ENCODE data around the gene RGL2. TPM values are rescaled to one million over a fixed set of nuclear protein-coding genes. Genes with fewer than 3 reads are reported as not detected.
"Not testable (repeated sequence)": the region's sequence is repeated elsewhere in the genome, so short reads cannot be mapped to it uniquely, and the experiment has no call there.

The RGL2 gene
- total RNA-seq, 1 donor from 2014 or later, result 83.5 TPM

GRCh38 chr6:33277663-33278391, 20.9 kb downstream of the RGL2 start:
- intact Hi-C loops (cut with DNase I), result no loop called here
- DNase-seq (ENCODE audit: low spot score) (peak; percentile 60), ATAC-seq (peak; percentile 33)

DNA sequence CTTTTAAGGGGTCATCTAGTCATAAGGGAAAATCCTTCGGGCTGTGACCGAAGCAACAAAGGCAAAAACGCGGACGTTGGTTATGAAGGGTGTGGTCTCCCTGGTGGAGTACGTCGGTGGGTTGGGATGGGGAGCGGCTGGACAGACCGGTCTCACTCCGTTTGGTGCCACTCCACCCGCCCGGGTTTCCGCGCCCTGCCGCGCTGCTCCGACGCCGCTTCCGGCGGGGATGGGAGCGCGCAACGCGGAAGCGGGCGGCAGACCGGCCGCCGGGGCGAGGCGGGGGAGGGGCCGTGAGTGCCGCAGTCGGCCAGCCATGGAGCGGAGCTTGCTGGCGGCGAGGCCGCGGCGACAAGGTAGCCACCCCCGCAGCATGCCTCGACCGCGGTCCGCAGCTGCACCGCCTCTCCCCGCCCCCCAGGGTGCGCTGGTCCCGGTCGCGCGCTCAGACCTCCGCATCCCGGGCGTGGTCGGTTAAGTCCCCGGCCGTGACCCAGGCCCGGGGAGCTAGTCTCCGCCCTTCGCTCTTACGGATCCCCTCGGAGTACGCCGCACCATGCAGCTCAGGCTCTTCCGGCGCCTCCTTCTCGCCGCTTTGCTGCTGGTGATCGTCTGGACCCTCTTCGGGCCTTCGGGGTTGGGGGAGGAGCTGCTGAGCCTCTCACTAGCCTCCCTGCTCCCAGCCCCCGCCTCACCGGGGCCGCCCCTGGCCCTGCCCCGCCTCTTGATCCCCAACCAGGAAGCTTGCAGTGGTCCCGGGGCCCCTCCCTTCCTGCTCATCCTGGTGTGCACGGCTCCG, 21.7 kb downstream of the RGL2 start, which contains the start of gene B3GALT4:
TSS of gene B3GALT4 (plus strand) at position 260 of the 799 bp plus-strand sequence. CDS start at position 557, 297 bp downstream.
- DNase-seq (ENCODE audit: low spot score) (peak; percentile 81), ATAC-seq (peak; percentile 79)
- intact Hi-C loops (cut with DNase I), result no loop called here

- intact Hi-C loops (cut with DNase I), result no loop called here
- DNase-seq (ENCODE audit: low spot score) (no peak), ATAC-seq (no peak)
Measured at GRCh38 chr6:33276581-33276863, 22.2 kb downstream of the RGL2 start.

GRCh38 chr6:33275795-33276580, 22.8 kb downstream of the RGL2 start:
- ATAC-seq; DNase-seq (ENCODE audit: low spot score); intact Hi-C loops (cut with DNase I): not testable (repeated sequence)

DNA sequence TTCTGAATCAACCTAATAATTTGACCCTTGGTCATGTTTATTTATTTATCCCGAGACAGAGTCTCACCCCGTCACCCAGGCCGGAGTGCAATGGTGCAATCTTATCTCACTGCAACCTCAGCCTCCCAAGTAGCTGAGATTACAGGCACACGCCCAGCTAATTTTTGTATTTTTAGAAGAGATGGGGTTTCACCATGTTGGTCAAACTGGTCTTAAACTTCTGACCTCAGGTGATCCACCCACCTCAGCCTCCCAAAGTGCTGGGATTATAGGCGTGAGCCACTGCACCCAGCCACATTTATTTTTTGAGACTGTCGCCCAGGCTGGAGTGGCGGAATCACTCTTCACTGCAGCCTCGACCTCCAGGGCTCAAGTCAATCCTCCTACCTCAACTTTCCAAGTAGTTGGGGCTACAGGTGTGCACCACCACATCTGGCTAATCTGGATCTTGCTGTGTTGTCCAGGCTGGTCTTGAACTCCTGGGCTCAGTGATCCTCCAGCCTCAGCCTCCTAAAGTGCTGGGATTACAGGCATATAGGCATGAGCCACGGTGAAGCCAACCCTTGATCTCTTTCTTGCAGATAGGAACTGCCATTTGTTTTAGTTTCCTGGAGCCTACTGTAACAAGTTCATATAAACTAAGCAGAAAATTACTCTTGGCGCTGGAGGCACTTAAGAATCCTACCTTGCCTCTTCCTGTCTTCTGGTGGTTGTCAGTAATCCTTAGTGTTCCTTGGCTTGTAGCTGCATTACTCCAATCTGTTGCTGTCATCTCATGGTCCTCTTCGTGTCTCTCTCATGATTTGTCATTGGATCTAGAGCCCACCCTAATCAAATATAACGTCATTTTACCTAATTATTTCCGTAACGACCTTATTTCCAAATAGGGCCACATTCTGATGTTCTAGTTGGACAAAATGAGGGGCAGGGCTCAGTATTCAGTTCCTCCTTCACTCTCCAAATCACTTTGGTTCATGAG, 24.5 kb downstream of the RGL2 start:
- ATAC-seq (no peak), DNase-seq (ENCODE audit: low spot score) (no peak)
- intact Hi-C loops (cut with DNase I), result no loop called here

GRCh38 chr6:33273129-33273923, 25.4 kb downstream of the RGL2 start:
- no peak for DNase-seq (ENCODE audit: low spot score)
- intact Hi-C loops (cut with DNase I), result no loop called here
- no peak for ATAC-seq

- intact Hi-C loops (cut with DNase I), result no loop called here
- ATAC-seq (peak; percentile 29), DNase-seq (ENCODE audit: low spot score) (no peak)
Measured at GRCh38 chr6:33272275-33273128, 26.2 kb downstream of the RGL2 start.

DNA sequence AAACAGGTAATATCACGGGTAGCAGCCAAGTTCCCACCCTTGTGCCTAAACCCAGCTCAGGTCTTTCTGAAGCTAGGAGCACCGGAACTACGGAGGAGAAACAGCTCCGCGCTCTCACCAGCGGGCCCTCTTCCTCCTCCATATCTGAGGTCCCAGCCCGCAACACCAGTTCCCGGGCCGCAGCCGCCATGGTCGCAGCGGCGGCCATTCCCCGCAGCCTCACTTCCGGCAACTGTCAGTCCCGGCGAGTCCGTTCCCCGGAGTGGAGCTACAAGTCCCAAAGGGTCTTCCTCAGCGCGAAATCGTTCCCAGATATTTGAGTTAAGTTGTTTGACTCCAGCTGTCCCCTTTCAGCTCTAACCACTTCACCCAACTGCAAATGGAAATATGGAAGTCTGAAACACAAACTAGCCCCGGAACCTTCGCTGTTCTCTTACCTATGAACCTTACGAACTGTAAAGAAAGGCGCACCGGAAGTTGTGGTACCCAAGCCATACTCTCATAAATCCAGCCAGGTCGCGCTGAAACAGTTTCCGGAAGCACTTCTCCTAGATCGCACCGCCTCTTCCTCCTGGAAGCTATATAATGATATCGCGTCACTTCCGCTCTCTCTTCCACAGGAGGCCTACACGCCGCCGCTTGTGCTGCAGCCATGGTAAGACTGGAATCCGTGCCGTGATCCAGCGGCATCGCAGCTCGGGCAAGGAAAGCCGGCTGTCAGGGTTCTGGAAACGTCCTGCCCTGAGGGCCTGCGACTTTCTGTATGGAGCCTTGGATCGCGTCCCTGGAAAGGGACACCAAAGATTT, 27.1 kb downstream of the RGL2 start, which contains the start of the genes RPS18 and VPS52:
TSS of gene RPS18 (plus strand) at position 608 of the 807 bp plus-strand sequence. CDS start at position 653, 45 bp downstream.
TSS of gene VPS52 (minus strand) at position 409 of the 807 bp plus-strand sequence. CDS start at position 208, 201 bp downstream.
- intact Hi-C loops (cut with DNase I), result no loop called here
- ATAC-seq (peak; percentile 99), DNase-seq (ENCODE audit: low spot score) (peak; percentile 94)

- intact Hi-C loops (cut with DNase I), result no loop called here
- peak; percentile 12 for ATAC-seq
- no peak for DNase-seq (ENCODE audit: low spot score)
Measured at GRCh38 chr6:33271117-33271467, 27.6 kb downstream of the RGL2 start.

GRCh38 chr6:33264015-33264414, 34.7 kb downstream of the RGL2 start:
- no peak for ATAC-seq
- intact Hi-C loops (cut with DNase I), result no loop called here
- no peak for DNase-seq (ENCODE audit: low spot score)

DNA sequence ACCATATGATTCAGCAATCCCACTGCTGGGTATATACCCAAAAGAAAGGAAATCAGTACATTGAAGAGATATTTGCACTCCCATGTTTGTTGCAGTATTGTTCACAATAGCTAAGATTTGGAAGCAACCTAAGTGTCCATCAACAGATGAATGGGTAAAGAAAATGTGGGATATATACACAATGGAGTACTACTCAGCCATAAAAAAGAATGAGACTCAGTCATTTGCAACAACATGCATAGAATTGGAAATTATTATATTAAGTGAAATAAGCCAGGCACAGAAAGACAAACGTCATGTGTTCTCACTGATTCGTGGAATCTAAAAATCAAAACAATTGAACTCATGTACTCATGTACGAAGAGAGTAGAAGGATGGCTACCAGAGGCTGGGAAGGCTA, 36.3 kb downstream of the RGL2 start:
- DNase-seq (ENCODE audit: low spot score); intact Hi-C loops (cut with DNase I); ATAC-seq: not testable (repeated sequence)

GRCh38 chr6:33259032-33259431, 39.7 kb downstream of the RGL2 start:
- DNase-seq (ENCODE audit: low spot score), result no peak
- intact Hi-C loops (cut with DNase I), result no loop called here
- no peak for ATAC-seq

- intact Hi-C loops (cut with DNase I), result no loop called here
- DNase-seq (ENCODE audit: low spot score) (no peak), ATAC-seq (no peak)
Measured at GRCh38 chr6:33254591-33254990, 44.2 kb downstream of the RGL2 start.

DNA sequence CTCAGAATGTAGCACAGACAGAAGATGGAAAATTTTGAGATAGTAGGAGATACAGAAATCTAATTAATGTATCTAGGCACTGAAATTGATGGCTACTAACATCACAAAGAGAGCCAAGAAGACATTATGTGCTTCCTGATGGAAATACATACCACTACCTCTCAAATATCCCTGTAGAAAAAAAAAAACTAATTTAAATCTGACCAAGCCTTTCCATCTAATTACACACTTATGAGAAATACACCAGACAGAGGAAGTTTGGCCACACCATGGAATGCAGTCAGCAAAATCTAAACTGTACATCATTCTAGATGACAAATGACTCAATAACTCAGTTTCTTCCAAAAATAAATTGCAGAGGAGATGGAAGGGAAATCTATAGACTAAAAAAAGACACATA, 46.0 kb downstream of the RGL2 start:
- ATAC-seq (no peak), DNase-seq (ENCODE audit: low spot score) (no peak)
- intact Hi-C loops (cut with DNase I), result no loop called here

- intact Hi-C loops (cut with DNase I), result no loop called here
- DNase-seq (ENCODE audit: low spot score), result no peak
Measured at GRCh38 chr6:33251395-33252012, 47.2 kb downstream of the RGL2 start.

DNA sequence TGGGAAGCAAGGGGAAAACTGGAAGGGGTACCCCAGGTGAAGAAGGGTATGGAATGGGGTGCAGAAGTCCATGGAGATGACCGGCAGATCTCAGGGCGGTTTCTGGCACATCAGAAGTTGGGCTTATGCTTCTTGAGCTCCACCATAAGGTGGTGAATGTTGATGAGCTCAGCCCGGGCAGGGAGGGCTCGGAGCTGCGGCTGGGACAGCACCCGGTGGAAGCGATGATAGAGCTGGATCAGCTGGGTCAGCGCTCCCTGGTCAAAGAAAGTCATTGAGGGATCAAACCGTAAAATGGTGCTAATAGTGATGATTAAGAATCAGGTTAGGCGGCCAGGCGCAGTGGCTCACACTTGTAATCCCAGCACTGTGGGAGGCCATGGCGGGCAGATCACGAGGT, 48.0 kb downstream of the RGL2 start:
- DNase-seq (ENCODE audit: low spot score) (no peak), ATAC-seq (no peak)
- intact Hi-C loops (cut with DNase I), result no loop called here

More at GRCh38 chr6:33251395-33252012, 47.2 kb downstream of the RGL2 start:
- no peak for ATAC-seq

Data from sciatic nerve (tissue), 2 donors.